GM10266 (cell line): ENCODE results near the gene PTPRD.

Source experiments
- DNase-seq: peaks from one replicate; pipeline ENCODE4 v3.0.0; 2012; ENCODE audit errors: extremely low spot score
- CTCF ChIP-seq: IDR thresholded peaks from 2 replicates; pipeline ENCODE4 v1.5.1; 2012; ENCODE audit warnings: mild to moderate bottlenecking, low read depth; ENCODE audit not compliant: control insufficient read depth, insufficient read depth; ENCODE audit errors: missing control alignments

The PTPRD gene

DNA sequence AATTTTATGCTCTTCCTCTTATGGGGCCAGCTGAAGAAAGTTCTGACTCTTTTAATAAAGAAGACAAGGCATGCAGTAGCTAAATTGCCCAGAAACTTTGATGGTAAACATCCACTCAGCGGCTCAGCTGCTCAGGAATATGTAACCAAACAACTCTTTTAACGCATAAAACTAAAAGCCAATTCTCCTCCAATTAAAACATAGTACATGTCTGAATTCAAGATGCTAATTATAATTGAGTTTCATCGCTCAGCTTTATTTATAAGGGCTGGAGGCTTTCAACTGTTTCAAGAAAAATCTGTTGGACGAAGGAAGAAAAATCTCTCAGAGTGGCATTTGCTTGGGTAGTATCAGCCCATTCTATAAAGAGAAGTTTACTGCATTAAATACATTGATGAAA, 359.5 kb downstream of the PTPRD start:
- DNase-seq, result no peak
- TF ChIP-seq CTCF, result no peak

- DNase-seq, result no peak
- TF ChIP-seq CTCF, result no peak
These were observed 360.6 kb downstream of the PTPRD start for GRCh38 chr9:10252174-10252573.

- no peak for TF ChIP-seq CTCF
- DNase-seq, result no peak
These were observed 361.3 kb downstream of the PTPRD start for GRCh38 chr9:10251490-10251889.

DNA sequence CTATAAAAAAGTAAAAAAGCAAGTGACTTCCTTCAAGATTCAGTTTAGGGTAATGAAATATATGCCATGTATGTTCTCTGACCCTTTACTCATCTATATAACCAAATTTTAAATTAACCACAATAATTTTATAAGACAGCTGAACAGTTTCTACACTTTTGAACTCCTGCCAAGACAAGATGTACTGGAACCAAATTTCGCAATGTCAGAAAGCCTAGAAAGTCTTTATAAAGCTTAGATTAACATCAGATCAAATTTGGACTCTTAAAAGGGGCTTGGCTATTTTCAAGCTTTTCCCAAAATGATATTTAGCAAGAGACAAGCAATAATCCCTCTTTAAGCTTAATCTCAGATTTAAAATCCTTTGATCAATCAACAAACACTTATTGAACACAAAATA, 362.6 kb downstream of the PTPRD start:
- no peak for DNase-seq
- TF ChIP-seq CTCF, result no peak

DNA sequence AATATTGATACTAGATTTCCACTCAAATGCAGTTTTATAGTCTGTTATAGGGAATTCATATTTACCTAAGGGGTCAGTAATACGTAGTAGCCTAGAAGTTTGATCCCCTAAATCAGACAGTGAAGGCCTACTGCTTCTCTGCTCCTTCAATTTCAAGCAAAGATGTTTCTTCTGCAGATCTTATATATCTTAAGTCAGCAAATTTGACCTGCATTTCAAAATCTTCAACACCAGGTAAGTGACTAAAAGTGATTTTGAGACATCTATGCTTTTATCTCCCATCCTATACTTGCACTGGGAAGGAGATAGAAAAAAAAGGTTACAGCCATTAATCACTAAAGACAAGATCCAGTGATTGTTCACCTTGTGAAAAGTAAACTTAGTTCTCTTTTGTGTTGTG, 363.9 kb downstream of the PTPRD start:
- no peak for TF ChIP-seq CTCF
- no peak for DNase-seq

DNA sequence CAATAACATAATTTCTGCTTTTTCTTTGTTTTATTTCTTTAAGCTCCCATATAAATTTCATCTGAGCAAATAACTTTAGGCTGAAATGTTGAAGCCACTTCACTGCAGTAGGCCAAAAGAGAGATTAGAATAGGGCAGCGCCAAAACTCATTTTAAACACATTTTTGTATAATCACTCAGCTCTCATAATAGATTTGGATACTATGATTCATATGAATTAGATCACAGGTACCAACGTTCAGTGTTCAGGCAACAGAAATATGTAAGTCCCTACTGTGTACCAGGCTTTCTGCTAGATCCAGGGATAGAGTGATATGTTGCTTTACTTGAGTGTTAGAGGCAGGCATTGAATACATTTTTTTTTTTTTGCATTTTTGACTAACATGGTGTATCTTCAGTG, 370.5 kb downstream of the PTPRD start:
- DNase-seq, result no peak
- no peak for TF ChIP-seq CTCF

- no peak for DNase-seq
These were observed 374.7 kb downstream of the PTPRD start for GRCh38 chr9:10238087-10238486.

More at GRCh38 chr9:10238087-10238486, 374.7 kb downstream of the PTPRD start:
- TF ChIP-seq CTCF, result no peak
